ENCODE results near the gene FXYD2. TPM values are rescaled to one million over a fixed set of nuclear protein-coding genes. Genes with fewer than 3 reads are reported as not detected.

The FXYD2 gene
- total RNA-seq, 1 donor from 2014 or later: 2.7 TPM

DNA sequence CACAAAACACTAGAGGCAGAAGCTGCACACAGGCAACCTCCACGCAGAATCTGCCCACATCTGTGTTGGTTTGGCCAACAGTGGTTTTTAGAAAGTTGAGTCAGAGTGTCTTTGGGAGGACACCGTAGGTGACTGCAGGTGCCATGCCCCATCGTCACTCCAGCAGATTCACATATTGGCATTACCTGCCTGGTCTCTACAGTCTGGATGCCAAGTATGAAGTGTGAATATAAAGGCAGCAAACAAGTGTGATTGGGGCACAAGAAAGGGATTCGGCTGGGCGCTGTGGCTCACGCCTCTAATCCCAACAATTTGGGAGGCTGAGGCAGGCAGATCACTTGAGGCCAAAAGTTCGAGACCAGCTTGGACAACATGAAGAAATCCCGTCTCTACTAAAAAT, 11.0 kb upstream of the FXYD2 start:
- no peaks in the 10 kb centered on the region for H3K36me3 ChIP-seq

DNA sequence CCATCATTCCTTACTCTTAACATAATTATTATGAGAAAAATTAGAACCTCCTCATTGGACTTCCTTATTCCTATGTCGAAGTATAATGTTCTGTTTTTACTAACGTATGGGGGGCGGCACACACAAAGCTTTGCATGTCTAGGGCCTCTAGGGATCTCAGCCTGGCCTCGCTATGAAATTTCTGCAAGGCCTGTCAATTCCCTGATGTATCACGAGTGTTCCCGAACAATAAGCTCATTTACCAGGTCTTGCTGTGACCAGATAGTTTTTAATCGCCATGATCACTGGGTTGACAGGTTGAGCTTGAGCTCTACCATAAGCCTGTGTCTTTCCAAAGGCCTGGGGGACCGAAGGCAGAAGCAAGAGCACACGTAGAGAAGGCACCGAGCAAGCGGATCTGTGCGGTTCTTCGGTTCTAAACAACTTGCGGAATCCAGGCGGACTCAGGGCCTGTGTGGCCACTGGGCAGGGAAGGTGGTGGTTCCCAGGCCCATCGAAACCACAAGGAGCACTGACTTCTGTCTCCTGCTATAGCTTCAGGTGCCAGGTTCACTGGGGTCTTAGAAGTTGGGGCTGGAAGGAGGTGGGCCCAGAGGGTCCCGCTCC, 10.4 kb upstream of the FXYD2 start:
- Histone ChIP-seq H3K27ac (no peak overlapping the region), H3K27me3 (no peaks in the 10 kb centered on the region), H3K4me1 (peaks cover 14% of the 10 kb centered on the region), H3K4me3 (no peak overlapping the region), H3K9me3 (no peaks in the 10 kb centered on the region), H3K36me3 (no peaks in the 10 kb centered on the region)
- intact Hi-C loops (cut with DNase I): no loop called here
- no peak for TF ChIP-seq POLR2AphosphoS5 (IDR thresholded peaks at IDR 0.05; ENCODE audit: insufficient read depth in 1 of 2, low read depth in 1 of 2)
- TF ChIP-seq, protein P1, sequence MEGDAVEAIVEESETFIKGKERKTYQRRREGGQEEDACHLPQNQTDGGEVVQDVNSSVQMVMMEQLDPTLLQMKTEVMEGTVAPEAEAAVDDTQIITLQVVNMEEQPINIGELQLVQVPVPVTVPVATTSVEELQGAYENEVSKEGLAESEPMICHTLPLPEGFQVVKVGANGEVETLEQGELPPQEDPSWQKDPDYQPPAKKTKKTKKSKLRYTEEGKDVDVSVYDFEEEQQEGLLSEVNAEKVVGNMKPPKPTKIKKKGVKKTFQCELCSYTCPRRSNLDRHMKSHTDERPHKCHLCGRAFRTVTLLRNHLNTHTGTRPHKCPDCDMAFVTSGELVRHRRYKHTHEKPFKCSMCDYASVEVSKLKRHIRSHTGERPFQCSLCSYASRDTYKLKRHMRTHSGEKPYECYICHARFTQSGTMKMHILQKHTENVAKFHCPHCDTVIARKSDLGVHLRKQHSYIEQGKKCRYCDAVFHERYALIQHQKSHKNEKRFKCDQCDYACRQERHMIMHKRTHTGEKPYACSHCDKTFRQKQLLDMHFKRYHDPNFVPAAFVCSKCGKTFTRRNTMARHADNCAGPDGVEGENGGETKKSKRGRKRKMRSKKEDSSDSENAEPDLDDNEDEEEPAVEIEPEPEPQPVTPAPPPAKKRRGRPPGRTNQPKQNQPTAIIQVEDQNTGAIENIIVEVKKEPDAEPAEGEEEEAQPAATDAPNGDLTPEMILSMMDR (IDR thresholded peaks at IDR 0.05): no peak
- no peak for TF ChIP-seq POLR2A (IDR thresholded peaks at IDR 0.05)
- DNase-seq (ENCODE audit: extremely low spot score in 2 of 2): no peak

More for the DNA sequence above, 11.0 kb upstream of the FXYD2 start:
- Histone ChIP-seq H3K27ac (no peak overlapping the region), H3K4me1 (peaks cover 7% of the 10 kb centered on the region), H3K4me3 (no peak overlapping the region), H3K27me3 (no peaks in the 10 kb centered on the region), H3K9me3 (no peaks in the 10 kb centered on the region)
- no peak for DNase-seq (ENCODE audit: extremely low spot score in 2 of 2)
- intact Hi-C loops (cut with DNase I): no loop called here
- no peak for TF ChIP-seq POLR2AphosphoS5 (IDR thresholded peaks at IDR 0.05; ENCODE audit: insufficient read depth in 1 of 2, low read depth in 1 of 2)
- TF ChIP-seq, protein P1 (IDR thresholded peaks at IDR 0.05): no peak
- no peak for TF ChIP-seq POLR2A (IDR thresholded peaks at IDR 0.05)

DNA sequence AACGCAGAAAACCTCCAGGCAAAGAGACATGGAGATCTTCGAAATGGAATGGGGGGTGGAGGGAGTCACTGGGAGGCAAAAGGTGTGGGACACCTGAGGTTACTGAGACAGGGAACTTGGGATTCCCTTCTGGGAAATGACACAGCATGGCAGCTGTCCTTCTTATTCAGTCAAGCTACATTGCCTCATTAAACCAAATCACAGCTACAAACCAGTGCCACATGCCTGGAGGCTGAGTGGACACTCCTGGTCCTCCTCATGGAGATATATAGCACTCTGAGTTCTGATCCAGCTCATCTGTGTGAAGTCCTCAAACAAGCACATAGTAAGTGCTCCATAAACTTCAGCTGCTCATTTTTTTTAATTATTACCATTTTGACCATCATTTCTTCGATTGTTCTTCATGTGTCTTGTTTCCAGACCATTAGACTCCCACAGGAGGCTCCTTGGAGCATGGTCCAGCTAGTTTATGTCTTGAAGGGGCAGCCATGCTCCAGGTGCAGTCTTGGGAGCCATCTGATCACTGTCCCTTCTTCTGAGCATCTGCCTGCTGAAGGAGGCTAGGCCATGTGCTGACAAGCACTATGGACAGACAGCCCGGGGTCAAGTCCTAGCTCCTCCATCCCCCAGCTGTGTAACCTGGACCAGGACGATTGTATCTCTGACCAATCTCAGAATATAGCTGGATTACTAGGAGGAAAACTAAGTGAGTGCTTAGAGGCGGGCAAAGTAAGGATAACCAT, 9.7 kb upstream of the FXYD2 start:
- H3K27me3 ChIP-seq: no peaks in the 10 kb centered on the region
- DNase-seq (ENCODE audit: extremely low spot score in 2 of 2): no peak
- no peak overlapping the region for H3K4me3 ChIP-seq
- H3K36me3 ChIP-seq: no peaks in the 10 kb centered on the region
- H3K27ac ChIP-seq: no peak overlapping the region
- intact Hi-C loops (cut with DNase I): no loop called here
- H3K9me3 ChIP-seq: no peaks in the 10 kb centered on the region
- TF ChIP-seq, protein P1 (IDR thresholded peaks at IDR 0.05): no peak
- peaks cover 21% of the 10 kb centered on the region for H3K4me1 ChIP-seq

DNA sequence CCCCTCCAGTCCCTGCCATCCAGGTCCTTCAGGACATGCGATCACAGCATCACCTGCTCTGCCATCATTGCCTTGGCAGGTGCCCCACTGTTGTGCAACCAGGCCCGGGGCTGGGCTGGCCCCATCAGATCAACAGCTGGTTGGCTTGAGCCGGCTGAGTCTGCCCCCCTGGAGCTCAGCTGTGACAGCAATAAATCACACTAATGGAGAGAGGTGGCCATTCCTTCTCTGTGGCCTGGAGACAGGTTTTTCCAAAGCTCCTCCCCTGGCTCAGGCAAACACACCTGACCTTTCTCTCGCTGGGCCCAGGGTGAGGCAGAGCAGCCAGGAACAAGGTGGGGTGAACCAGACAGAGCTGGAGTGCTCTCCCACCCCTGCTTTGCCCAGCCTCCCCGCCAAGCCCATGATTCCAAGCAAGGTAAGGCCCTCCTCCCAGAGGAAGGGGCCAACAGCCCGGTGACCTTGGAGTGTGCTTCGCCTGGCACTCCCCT, 8.9 kb upstream of the FXYD2 start:
- TF ChIP-seq POLR2A (IDR thresholded peaks at IDR 0.05) (no peak), POLR2AphosphoS5 (IDR thresholded peaks at IDR 0.05; ENCODE audit: insufficient read depth in 1 of 2, low read depth in 1 of 2) (no peak)
- TF ChIP-seq, protein P1 (IDR thresholded peaks at IDR 0.05): no peak
- Histone ChIP-seq H3K36me3 (no peaks in the 10 kb centered on the region), H3K27ac (no peak overlapping the region), H3K9me3 (no peaks in the 10 kb centered on the region), H3K4me1 (peaks cover 29% of the 10 kb centered on the region), H3K27me3 (no peaks in the 10 kb centered on the region), H3K4me3 (no peak overlapping the region)
- intact Hi-C loops (cut with DNase I): no loop called here
- DNase-seq (ENCODE audit: extremely low spot score in 2 of 2): no peak

DNA sequence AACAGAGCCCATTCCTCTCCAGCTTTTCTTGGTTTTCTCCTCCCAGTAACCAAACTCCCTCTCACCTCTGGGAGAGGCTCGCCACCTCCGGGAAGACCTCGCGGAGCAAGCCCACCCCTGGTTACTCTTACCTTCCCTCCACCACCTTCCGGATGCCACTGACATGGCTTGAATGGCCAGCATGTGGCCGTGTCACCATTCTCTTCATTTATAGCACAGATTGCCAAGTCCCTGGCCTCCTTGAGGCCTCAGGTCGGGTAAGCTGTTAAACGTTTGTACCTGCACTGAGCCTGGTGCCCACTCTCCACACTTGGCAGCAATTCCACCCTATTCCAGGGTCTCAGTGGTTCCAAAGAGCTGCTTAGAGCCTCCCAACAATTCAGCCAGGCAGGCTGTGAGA, 8.0 kb upstream of the FXYD2 start:
- no peak for TF ChIP-seq POLR2AphosphoS5 (IDR thresholded peaks at IDR 0.05; ENCODE audit: insufficient read depth in 1 of 2, low read depth in 1 of 2)
- no peak for TF ChIP-seq POLR2A (IDR thresholded peaks at IDR 0.05)
- TF ChIP-seq, protein P1 (IDR thresholded peaks at IDR 0.05): no peak
- H3K36me3 ChIP-seq: no peaks in the 10 kb centered on the region
- intact Hi-C loops (cut with DNase I): no loop called here
- no peak for DNase-seq (ENCODE audit: extremely low spot score in 2 of 2)
- H3K27me3 ChIP-seq: no peaks in the 10 kb centered on the region
- H3K9me3 ChIP-seq: no peaks in the 10 kb centered on the region
- H3K4me1 ChIP-seq: peaks cover 35% of the 10 kb centered on the region
- H3K4me3 ChIP-seq: no peak overlapping the region
- H3K27ac ChIP-seq: no peak overlapping the region

Data from vagina (tissue), 2 donors.